SK-N-SH (cell line): ENCODE data around the gene NT5C1A. TPM values are rescaled to one million over a fixed set of nuclear protein-coding genes. Genes with fewer than 3 reads are reported as not detected.

Experiments used
- CTCF ChIA-PET: fragments of 300-600, 350-600 bp; formaldehyde crosslinking; extraction: SDS; loops from one replicate; lab custom pipeline; 2021; lab: Yijun Ruan, JAX
- POLR2A ChIA-PET: fragments of 350-600 bp; sonication (Branson Sonifier 250); formaldehyde crosslinking; extraction: SDS; loops from one replicate; lab custom pipeline; 2020; ENCODE audit warnings: antibody characterized with exemption, inconsistent platforms; lab: Yijun Ruan, JAX
- DNase-seq: peaks from one replicate; pipeline ENCODE4 v3.0.0; 2012
- H2AFZ ChIP-seq: fragments of 200-600 bp; sonication (generic); 2 replicates; pipeline ENCODE4 v1.8.1; 2016; ENCODE audit warnings: antibody characterized with exemption, mild to moderate bottlenecking, low read depth
- H3F3A ChIP-seq: fragments of 200-600 bp; sonication (generic); replicated peaks from 2 replicates; pipeline ENCODE3; 2016; ENCODE audit warnings: antibody characterized with exemption, mild to moderate bottlenecking; ENCODE audit not compliant: insufficient read depth
- H3K27ac ChIP-seq, 2 experiments: fragments of 200-500 bp in 1 of 2; fragments of 200-600 bp in 1 of 2; sonication (Bioruptor generic) in 1 of 2; sonication (generic), shearing (Covaris generic) in 1 of 2; 2 replicates each; pipeline versions ENCODE4 v1.5.1 to v1.6.1; 2014 to 2016; ENCODE audit warnings: low read depth in 2 of 2, inconsistent platforms in 1 of 2, low read length in 1 of 2, mild to moderate bottlenecking in 1 of 2, mixed read lengths in 1 of 2
- H3K27me3 ChIP-seq: fragments of 200-600 bp; sonication (generic), shearing (Covaris generic); 2 replicates; pipeline ENCODE4 v1.6.1; 2016; ENCODE audit warnings: mixed run types; ENCODE audit not compliant: insufficient read depth
- H3K36me3 ChIP-seq, 2 experiments: fragments of 200-500 bp in 1 of 2; fragments of 200-600 bp in 1 of 2; sonication (Bioruptor generic) in 1 of 2; sonication (generic) in 1 of 2; replicated peaks in 1 of 2; 2 replicates each; pipeline versions ENCODE3 to v1.5.1; 2014 to 2016; ENCODE audit warnings: low read length in 1 of 2, mild to moderate bottlenecking in 1 of 2; ENCODE audit not compliant: insufficient read depth in 2 of 2, control insufficient read depth in 1 of 2
- H3K4me1 ChIP-seq, 2 experiments: fragments of 200-500 bp in 1 of 2; fragments of 200-600 bp in 1 of 2; sonication (Bioruptor generic) in 1 of 2; sonication (generic), shearing (Covaris generic) in 1 of 2; 2 replicates each; pipeline versions ENCODE4 v1.5.1 to v1.6.1; 2014 to 2016; ENCODE audit warnings: low read depth in 1 of 2, low read length in 1 of 2, mixed run types in 1 of 2; ENCODE audit not compliant: insufficient read depth in 2 of 2, control insufficient read depth in 1 of 2
- H3K4me2 ChIP-seq: fragments of 200-600 bp; sonication (generic), shearing (Covaris generic); 2 replicates; pipeline ENCODE4 v1.6.1; 2017; ENCODE audit warnings: mixed run types
- H3K4me3 ChIP-seq, 2 experiments: fragments of 200-500 bp in 1 of 2; fragments of 200-600 bp in 1 of 2; sonication (Bioruptor generic) in 1 of 2; sonication (generic), shearing (Covaris generic) in 1 of 2; 2 replicates each; pipeline versions ENCODE4 v1.5.1 to v1.8.1; 2014 to 2016; ENCODE audit warnings: low read depth in 2 of 2, inconsistent platforms in 1 of 2, low read length in 1 of 2, mild to moderate bottlenecking in 1 of 2, mixed read lengths in 1 of 2, moderate library complexity in 1 of 2
- H3K79me2 ChIP-seq: fragments of 200-600 bp; sonication (generic); 2 replicates; pipeline ENCODE4 v1.8.1; 2017; ENCODE audit warnings: mild to moderate bottlenecking; ENCODE audit not compliant: insufficient read depth
- H3K9ac ChIP-seq: fragments of 200-600 bp; sonication (generic); 2 replicates; pipeline ENCODE4 v1.6.1; 2017; ENCODE audit warnings: mixed run types
- H3K9me2 ChIP-seq: fragments of 200-600 bp; sonication (generic); 2 replicates; pipeline ENCODE4 v1.6.1; 2017; ENCODE audit warnings: mixed run types
- H3K9me3 ChIP-seq: fragments of 200-600 bp; sonication (generic); 2 replicates; pipeline ENCODE4 v1.6.1; 2017; ENCODE audit warnings: mixed run types, mild to moderate bottlenecking, moderate library complexity
- H4K20me1 ChIP-seq: fragments of 200-600 bp; sonication (generic); 2 replicates; pipeline ENCODE4 v1.6.1; 2017; ENCODE audit warnings: mild to moderate bottlenecking, mixed run types; ENCODE audit not compliant: insufficient read depth
- JUND ChIP-seq: IDR thresholded peaks from 2 replicates; pipeline ENCODE4 v1.4.0; 2012
- MEF2A ChIP-seq: IDR thresholded peaks from 2 replicates; pipeline ENCODE4 v1.4.0; 2012; ENCODE audit warnings: low read depth, borderline replicate concordance
- RAD21 ChIP-seq: IDR thresholded peaks from 2 replicates; pipeline ENCODE4 v1.6.1; 2012; ENCODE audit warnings: mild to moderate bottlenecking, low read length
- WGBS: methylation state at CpG from one replicate; pipeline ENCODE4 v1.1.6; 2017; ENCODE audit warnings: low lambda C conversion rate; 5-methylcytosine and 5-hydroxymethylcytosine counted together
- polyA plus RNA-seq, 3 experiments: library from polyadenylated mRNA; depleted of rRNA; stranded (reverse); fragments of >200 nt; gene quantifications; 2 replicates each; pipeline ENCODE4 v1.2.3, GENCODE V29; 2012
- TF ChIP-seq, protein P1 (sequence below): IDR thresholded peaks from 2 replicates; pipeline ENCODE4 v1.6.1; 2012; ENCODE audit warnings: mild to moderate bottlenecking, low read depth, low read length, moderate library complexity
- TF ChIP-seq, protein P2 (sequence below): fragments of 200-600 bp; sonication (generic); IDR thresholded peaks from 2 replicates; pipeline ENCODE4 v1.6.1; 2017; ENCODE audit warnings: antibody characterized with exemption, mild to moderate bottlenecking, moderate library complexity

Gene NT5C1A
- polyA plus RNA-seq, 1 of the 3 experiments (the other 2 are of a cell fraction), result 0.12 TPM

DNA sequence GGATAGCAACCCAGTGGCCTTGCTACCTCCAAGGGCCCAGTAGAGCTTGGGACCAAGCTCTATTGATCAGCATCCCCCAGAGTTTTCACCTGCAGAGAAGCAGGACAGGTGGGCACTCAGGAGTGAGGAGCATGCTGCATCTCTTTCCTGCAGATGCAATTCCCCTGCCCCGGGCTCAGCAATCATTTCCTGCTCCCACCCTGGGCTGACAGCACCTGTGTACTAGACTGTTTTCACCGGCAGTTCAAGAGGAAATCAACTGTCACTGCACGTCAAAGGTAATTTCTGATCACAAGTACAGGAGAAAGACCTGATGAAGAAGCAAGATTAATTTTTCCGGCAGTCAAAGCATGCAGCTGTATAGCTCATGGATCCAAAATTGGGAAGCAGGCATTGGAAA lies 8.8 kb upstream of the NT5C1A start:
- Histone ChIP-seq H3K79me2 (no peaks in the 10 kb centered on the region), H3K36me3 (no peaks in the 10 kb centered on the region), H3K9me2 (no peaks in the 10 kb centered on the region), H3F3A (no peaks in the 10 kb centered on the region), H3K27ac (no peak overlapping the region), H3K27me3 (peaks cover 11% of the 10 kb centered on the region; the same call in 1 of the 2 replicates), H4K20me1 (no peaks in the 10 kb centered on the region), H3K9ac (no peak overlapping the region), H3K9me3 (no peaks in the 10 kb centered on the region), H3K4me1 (no peaks in the 10 kb centered on the region; a peak in 1 of 4 replicates), H3K4me2 (no peak overlapping the region), H3K4me3 (no peak overlapping the region), H2AFZ (no peak overlapping the region)
- no peak for DNase-seq
- no peak for TF ChIP-seq JUND
- TF ChIP-seq MEF2A, result no peak
- WGBS, result 71% methylated on average over 3 of the region's 4 CpGs
- POLR2A ChIA-PET, result interaction anchor here (1.5 kb wide), 1 partner anchor 9 kb away, joined by 3 read pairs; no protein-coding TSS in a partner anchor
- CTCF ChIA-PET, result interaction anchor here (1.2 to 2.4 kb wide), 5 partner anchors 8 to 75 kb away, joined by 4 to 16 read pairs (median 6); partner anchors contain the start of gene NT5C1A

DNA sequence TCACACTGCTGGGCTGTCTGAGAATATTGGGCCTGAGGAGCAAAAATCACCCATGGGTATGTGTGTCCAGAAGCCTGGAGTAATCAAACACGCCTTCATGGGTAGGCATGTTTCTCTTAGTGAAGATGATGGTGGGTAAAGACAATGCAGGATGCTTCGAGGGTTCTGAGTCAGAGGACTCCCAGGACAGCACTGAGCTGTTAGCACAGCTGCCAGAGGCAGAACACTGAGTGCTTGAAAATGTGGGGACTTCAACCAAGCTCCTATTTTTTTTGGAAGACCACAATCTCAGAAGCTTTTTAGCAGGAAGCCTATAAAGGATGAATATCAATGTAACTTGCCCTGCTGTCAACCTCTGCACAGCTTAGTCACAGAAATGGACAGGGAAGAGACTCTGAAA lies 7.9 kb upstream of the NT5C1A start:
- no peaks in the 10 kb centered on the region for H3K36me3 ChIP-seq
- H4K20me1 ChIP-seq, result no peaks in the 10 kb centered on the region
- POLR2A ChIA-PET, result interaction anchor here (1.5 kb wide), 1 partner anchor 9 kb away, joined by 3 read pairs; no protein-coding TSS in a partner anchor
- H3K9ac ChIP-seq, result no peak overlapping the region
- H3K4me1 ChIP-seq, result peaks cover 0 to 2% of the 10 kb centered on the region in 2 experiments; a peak in 1 of 4 replicates
- H3K79me2 ChIP-seq, result no peaks in the 10 kb centered on the region
- DNase-seq, result no peak
- WGBS, result 29% methylated on average over 2 of the region's 2 CpGs
- no peak overlapping the region for H3K27ac ChIP-seq
- TF ChIP-seq RAD21, result no peak
- TF ChIP-seq, protein P1, sequence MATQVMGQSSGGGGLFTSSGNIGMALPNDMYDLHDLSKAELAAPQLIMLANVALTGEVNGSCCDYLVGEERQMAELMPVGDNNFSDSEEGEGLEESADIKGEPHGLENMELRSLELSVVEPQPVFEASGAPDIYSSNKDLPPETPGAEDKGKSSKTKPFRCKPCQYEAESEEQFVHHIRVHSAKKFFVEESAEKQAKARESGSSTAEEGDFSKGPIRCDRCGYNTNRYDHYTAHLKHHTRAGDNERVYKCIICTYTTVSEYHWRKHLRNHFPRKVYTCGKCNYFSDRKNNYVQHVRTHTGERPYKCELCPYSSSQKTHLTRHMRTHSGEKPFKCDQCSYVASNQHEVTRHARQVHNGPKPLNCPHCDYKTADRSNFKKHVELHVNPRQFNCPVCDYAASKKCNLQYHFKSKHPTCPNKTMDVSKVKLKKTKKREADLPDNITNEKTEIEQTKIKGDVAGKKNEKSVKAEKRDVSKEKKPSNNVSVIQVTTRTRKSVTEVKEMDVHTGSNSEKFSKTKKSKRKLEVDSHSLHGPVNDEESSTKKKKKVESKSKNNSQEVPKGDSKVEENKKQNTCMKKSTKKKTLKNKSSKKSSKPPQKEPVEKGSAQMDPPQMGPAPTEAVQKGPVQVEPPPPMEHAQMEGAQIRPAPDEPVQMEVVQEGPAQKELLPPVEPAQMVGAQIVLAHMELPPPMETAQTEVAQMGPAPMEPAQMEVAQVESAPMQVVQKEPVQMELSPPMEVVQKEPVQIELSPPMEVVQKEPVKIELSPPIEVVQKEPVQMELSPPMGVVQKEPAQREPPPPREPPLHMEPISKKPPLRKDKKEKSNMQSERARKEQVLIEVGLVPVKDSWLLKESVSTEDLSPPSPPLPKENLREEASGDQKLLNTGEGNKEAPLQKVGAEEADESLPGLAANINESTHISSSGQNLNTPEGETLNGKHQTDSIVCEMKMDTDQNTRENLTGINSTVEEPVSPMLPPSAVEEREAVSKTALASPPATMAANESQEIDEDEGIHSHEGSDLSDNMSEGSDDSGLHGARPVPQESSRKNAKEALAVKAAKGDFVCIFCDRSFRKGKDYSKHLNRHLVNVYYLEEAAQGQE, result no peak
- TF ChIP-seq, protein P2, sequence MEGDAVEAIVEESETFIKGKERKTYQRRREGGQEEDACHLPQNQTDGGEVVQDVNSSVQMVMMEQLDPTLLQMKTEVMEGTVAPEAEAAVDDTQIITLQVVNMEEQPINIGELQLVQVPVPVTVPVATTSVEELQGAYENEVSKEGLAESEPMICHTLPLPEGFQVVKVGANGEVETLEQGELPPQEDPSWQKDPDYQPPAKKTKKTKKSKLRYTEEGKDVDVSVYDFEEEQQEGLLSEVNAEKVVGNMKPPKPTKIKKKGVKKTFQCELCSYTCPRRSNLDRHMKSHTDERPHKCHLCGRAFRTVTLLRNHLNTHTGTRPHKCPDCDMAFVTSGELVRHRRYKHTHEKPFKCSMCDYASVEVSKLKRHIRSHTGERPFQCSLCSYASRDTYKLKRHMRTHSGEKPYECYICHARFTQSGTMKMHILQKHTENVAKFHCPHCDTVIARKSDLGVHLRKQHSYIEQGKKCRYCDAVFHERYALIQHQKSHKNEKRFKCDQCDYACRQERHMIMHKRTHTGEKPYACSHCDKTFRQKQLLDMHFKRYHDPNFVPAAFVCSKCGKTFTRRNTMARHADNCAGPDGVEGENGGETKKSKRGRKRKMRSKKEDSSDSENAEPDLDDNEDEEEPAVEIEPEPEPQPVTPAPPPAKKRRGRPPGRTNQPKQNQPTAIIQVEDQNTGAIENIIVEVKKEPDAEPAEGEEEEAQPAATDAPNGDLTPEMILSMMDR, result no peak
- no peaks in the 10 kb centered on the region for H3K9me3 ChIP-seq
- peaks cover 11% of the 10 kb centered on the region; the same call in 1 of the 2 replicates for H3K27me3 ChIP-seq
- H2AFZ ChIP-seq, result no peak overlapping the region
- CTCF ChIA-PET, result interaction anchor here (1.3 to 2.4 kb wide), 3 partner anchors 22 to 73 kb away, joined by 3 to 8 read pairs (median 6); no protein-coding TSS in a partner anchor
- no peaks in the 10 kb centered on the region for H3F3A ChIP-seq
- H3K4me2 ChIP-seq, result no peak overlapping the region
- H3K4me3 ChIP-seq, result no peak overlapping the region
- H3K9me2 ChIP-seq, result no peaks in the 10 kb centered on the region
